Midbrain (tissue), 1 donor: Measurements from ENCODE around the gene VWF.
A peak's percentile ranks its signal among the peaks of the same experiment; 100 is the strongest.

ENCODE experiments used
- DNase-seq: peaks from one replicate; lab custom pipeline; 2025; lab: John Stamatoyannopoulos, UW

Gene VWF

GRCh38 chr12:5947006-5947405 is 177.5 kb downstream of the VWF start:
- DNase-seq: no peak

GRCh38 chr12:5946388-5946787 is 178.1 kb downstream of the VWF start:
- DNase-seq: no peak

GRCh38 chr12:5945071-5946008 is 179.1 kb downstream of the VWF start, which contains the start of gene ANO2:
Gene ANO2, minus strand, starts transcription at chr12:5945259. Its CDS starts 42 bp downstream, at chr12:5945217.
- no peak for DNase-seq

- DNase-seq: no peak
These were observed 179.8 kb downstream of the VWF start for GRCh38 chr12:5944688-5945070.

GRCh38 chr12:5944053-5944452 is 180.4 kb downstream of the VWF start:
- no peak for DNase-seq

- DNase-seq: no peak
These were observed 182.6 kb downstream of the VWF start for GRCh38 chr12:5941907-5942306.

GRCh38 chr12:5927732-5928516 is 196.5 kb downstream of the VWF start:
- no peak for DNase-seq

GRCh38 chr12:5925646-5926045 is 198.8 kb downstream of the VWF start:
- DNase-seq: no peak

- no peak for DNase-seq
These were observed 200.1 kb downstream of the VWF start for GRCh38 chr12:5924342-5924741.

GRCh38 chr12:5923751-5924150 is 200.7 kb downstream of the VWF start:
- DNase-seq: peak; percentile 39

GRCh38 chr12:5923043-5923605 is 201.3 kb downstream of the VWF start:
- no peak for DNase-seq

- no peak for DNase-seq
These were observed 202.2 kb downstream of the VWF start for GRCh38 chr12:5921966-5922899.

- no peak for DNase-seq
These were observed 203.2 kb downstream of the VWF start for GRCh38 chr12:5921027-5921909.

- no peak for DNase-seq
These were observed 207.6 kb downstream of the VWF start for GRCh38 chr12:5916785-5917290.

GRCh38 chr12:5915511-5915910 is 209.0 kb downstream of the VWF start:
- DNase-seq: no peak

GRCh38 chr12:5914387-5915149 is 209.9 kb downstream of the VWF start:
- no peak for DNase-seq

- DNase-seq: peak; percentile 16
These were observed 211.1 kb downstream of the VWF start for GRCh38 chr12:5913387-5913786.

GRCh38 chr12:5912437-5913334 is 211.8 kb downstream of the VWF start:
- DNase-seq: no peak
